HG03342 (cell line): ENCODE results near the gene OLIG1.

Source experiments
- ATAC-seq: cut with Tn5 transposase; IDR thresholded peaks from one replicate; pipeline ENCODE4 v1.9.1; 2021; ENCODE audit warnings: mild to moderate bottlenecking, moderate library complexity; ENCODE audit not compliant: unreplicated experiment

Gene OLIG1, protein sequence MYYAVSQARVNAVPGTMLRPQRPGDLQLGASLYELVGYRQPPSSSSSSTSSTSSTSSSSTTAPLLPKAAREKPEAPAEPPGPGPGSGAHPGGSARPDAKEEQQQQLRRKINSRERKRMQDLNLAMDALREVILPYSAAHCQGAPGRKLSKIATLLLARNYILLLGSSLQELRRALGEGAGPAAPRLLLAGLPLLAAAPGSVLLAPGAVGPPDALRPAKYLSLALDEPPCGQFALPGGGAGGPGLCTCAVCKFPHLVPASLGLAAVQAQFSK

DNA sequence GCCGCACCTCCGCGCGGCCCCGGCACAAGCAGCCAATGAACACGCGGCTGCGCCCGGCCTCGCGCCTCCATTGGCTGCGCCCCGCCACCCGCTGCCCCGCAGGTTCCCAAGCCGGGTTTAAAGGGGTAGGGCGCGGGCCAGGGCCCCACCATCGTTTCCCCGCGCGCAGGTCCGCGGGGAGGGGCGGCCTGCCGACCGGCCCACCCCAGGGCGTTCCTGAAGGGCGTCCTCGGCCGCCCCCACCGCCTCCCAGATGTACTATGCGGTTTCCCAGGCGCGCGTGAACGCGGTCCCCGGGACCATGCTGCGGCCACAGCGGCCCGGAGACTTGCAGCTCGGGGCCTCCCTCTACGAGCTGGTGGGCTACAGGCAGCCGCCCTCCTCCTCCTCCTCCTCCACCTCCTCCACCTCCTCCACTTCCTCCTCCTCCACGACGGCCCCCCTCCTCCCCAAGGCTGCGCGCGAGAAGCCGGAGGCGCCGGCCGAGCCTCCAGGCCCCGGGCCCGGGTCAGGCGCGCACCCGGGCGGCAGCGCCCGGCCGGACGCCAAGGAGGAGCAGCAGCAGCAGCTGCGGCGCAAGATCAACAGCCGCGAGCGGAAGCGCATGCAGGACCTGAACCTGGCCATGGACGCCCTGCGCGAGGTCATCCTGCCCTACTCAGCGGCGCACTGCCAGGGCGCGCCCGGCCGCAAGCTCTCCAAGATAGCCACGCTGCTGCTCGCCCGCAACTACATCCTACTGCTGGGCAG, at the start of gene OLIG1:
TSS of gene OLIG1 (plus strand) at position 148 of the 750 bp plus-strand sequence. CDS start at position 254, 106 bp downstream.
- no peak for ATAC-seq

DNA sequence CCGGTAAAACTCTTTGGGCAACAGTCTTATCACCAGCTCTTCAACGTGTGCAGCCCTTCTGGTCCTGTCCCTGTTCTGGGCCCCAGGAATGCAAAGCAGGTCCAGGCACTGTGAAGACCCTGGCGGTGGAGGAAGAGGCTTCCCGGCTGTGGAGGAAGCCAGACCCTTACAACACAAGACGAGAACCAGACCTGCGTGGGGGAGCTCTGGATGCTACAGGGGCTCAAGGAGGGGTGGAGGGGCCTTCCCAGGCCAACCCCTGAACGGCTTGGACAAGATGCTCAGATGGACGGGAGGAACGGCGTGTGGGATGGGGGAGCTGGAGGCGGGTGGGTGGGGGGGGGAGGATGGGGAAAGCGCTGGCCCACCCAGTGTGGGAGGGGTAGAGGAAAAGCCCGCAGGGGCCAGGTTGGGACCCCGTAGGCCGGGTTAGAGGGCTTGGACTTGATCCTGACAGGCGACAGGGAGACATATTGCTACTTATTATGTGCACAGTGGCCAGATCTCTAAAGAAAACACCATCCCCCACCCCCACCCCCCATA, 49.3 kb upstream of the OLIG1 start:
- no peak for ATAC-seq

DNA sequence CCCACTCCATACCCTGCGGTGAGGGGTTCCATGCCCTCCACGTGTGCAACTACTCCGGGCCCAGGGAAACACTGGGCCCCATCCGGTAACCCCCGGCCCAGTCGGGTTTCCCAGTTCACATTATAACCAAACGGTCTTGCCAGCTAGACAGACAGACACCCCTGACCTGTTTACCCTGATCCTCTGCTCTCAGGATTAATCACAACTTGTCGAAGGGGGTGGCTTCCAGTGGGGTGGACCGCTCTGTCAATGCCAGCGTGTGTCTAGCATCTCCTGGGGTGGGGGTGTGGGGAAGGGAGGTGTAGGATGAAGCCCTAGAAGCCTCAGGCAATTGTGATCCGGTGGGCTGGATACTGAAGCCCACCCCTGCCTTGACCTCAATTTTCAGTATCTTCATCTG, 48.8 kb upstream of the OLIG1 start:
- no peak for ATAC-seq

DNA sequence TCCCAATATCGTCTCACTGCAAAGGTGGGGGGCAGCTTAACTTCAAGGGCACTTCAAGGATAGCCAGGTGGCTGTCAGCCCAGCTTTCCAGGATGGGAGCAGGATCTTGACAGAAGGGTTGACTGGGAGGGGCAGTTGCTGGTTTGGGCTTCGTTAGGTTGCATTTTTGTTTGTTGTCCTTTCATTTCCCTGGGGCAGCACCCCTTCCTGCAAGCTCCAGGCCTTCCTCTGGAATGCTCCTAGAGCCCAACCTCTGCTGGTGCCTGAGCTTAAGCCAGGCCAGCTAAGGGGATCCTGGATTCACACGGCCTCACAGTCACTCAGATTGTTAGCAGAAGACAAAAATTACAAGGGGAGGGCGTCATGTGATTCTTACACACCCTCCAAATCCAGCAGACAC, 48.3 kb upstream of the OLIG1 start:
- no peak for ATAC-seq

DNA sequence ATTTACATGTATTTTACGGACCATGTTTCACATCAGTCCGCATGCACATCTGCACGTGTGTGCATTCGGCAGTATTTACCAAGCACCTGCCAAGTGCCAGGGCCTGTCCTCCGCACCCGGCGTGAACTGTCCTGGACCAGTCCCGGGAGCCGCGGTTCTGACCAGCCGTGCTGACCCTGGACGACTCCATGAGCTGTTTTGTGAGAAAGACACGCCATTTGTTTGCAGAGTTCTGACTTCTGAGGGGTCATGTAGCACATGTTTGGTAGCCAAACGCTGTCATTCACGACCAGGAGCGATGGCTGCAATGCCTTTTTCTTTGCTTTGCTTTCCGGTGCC, 47.5 kb upstream of the OLIG1 start:
- no peak for ATAC-seq

DNA sequence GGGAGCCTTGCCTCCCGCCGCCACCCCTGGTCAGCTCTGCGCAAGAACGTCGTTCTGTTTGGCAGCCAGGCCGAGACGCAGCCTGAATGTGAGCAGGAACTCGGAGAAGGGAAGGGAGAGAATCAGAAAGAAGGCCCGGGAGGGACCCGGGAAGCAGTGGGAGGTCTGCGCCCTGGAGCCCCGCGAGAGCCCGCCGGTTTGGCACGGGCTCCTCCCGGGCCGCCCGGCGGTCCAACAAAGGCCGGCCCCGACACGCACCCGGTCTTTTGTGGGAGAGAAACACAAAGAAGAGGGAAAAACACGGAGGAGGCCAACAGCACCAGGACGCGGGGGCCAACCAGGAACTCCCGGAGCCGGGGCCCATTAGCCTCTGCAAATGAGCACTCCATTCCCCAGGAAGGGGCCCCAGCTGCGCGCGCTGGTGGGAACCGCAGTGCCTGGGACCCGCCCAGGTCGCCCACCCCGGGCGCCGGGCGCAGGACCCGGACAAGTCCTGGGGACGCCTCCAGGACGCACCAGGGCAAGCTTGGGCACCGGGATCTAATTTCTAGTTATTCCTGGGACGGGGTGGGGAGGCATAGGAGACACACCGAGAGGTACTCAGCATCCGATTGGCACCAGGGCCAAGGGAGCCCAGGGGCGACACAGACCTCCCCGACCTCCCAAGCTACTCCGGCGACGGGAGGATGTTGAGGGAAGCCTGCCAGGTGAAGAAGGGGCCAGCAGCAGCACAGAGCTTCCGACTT, 46.9 kb upstream of the OLIG1 start:
- no peak for ATAC-seq

DNA sequence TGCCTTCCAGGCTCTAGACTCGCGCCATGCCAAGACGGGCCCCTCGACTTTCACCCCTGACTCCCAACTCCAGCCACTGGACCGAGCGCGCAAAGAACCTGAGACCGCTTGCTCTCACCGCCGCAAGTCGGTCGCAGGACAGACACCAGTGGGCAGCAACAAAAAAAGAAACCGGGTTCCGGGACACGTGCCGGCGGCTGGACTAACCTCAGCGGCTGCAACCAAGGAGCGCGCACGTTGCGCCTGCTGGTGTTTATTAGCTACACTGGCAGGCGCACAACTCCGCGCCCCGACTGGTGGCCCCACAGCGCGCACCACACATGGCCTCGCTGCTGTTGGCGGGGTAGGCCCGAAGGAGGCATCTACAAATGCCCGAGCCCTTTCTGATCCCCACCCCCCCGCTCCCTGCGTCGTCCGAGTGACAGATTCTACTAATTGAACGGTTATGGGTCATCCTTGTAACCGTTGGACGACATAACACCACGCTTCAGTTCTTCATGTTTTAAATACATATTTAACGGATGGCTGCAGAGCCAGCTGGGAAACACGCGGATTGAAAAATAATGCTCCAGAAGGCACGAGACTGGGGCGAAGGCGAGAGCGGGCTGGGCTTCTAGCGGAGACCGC, 46.3 kb upstream of the OLIG1 start:
- no peak for ATAC-seq

DNA sequence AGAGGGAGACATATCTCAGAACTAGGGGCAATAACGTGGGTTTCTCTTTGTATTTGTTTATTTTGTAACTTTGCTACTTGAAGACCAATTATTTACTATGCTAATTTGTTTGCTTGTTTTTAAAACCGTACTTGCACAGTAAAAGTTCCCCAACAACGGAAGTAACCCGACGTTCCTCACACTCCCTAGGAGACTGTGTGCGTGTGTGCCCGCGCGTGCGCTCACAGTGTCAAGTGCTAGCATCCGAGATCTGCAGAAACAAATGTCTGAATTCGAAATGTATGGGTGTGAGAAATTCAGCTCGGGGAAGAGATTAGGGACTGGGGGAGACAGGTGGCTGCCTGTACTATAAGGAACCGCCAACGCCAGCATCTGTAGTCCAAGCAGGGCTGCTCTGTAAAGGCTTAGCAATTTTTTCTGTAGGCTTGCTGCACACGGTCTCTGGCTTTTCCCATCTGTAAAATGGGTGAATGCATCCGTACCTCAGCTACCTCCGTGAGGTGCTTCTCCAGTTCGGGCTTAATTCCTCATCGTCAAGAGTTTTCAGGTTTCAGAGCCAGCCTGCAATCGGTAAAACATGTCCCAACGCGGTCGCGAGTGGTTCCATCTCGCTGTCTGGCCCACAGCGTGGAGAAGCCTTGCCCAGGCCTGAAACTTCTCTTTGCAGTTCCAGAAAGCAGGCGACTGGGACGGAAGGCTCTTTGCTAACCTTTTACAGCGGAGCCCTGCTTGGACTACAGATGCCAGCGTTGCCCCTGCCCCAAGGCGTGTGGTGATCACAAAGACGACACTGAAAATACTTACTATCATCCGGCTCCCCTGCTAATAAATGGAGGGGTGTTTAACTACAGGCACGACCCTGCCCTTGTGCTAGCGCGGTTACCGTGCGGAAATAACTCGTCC, 45.5 kb upstream of the OLIG1 start:
- no peak for ATAC-seq

DNA sequence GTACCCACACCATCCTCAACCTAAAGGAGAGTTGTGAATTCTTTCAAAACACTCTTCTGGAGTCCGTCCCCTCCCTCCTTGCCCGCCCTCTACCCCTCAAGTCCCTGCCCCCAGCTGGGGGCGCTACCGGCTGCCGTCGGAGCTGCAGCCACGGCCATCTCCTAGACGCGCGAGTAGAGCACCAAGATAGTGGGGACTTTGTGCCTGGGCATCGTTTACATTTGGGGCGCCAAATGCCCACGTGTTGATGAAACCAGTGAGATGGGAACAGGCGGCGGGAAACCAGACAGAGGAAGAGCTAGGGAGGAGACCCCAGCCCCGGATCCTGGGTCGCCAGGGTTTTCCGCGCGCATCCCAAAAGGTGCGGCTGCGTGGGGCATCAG, 44.8 kb upstream of the OLIG1 start:
- no peak for ATAC-seq

DNA sequence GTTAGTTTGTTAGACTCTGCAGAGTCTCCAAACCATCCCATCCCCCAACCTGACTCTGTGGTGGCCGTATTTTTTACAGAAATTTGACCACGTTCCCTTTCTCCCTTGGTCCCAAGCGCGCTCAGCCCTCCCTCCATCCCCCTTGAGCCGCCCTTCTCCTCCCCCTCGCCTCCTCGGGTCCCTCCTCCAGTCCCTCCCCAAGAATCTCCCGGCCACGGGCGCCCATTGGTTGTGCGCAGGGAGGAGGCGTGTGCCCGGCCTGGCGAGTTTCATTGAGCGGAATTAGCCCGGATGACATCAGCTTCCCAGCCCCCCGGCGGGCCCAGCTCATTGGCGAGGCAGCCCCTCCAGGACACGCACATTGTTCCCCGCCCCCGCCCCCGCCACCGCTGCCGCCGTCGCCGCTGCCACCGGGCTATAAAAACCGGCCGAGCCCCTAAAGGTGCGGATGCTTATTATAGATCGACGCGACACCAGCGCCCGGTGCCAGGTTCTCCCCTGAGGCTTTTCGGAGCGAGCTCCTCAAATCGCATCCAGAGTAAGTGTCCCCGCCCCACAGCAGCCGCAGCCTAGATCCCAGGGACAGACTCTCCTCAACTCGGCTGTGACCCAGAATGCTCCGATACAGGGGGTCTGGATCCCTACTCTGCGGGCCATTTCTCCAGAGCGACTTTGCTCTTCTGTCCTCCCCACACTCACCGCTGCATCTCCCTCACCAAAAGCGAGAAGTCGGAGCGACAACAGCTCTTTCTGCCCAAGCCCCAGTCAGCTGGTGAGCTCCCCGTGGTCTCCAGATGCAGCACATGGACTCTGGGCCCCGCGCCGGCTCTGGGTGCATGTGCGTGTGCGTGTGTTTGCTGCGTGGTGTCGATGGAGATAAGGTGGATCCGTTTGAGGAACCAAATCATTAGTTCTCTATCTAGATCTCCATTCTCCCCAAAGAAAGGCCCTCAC, 44.2 kb upstream of the OLIG1 start, which contains the start of gene OLIG2:
TSS of gene OLIG2 (plus strand) at position 447 of the 954 bp plus-strand sequence. CDS start 928 bp downstream, outside the sequence.
- no peak for ATAC-seq

DNA sequence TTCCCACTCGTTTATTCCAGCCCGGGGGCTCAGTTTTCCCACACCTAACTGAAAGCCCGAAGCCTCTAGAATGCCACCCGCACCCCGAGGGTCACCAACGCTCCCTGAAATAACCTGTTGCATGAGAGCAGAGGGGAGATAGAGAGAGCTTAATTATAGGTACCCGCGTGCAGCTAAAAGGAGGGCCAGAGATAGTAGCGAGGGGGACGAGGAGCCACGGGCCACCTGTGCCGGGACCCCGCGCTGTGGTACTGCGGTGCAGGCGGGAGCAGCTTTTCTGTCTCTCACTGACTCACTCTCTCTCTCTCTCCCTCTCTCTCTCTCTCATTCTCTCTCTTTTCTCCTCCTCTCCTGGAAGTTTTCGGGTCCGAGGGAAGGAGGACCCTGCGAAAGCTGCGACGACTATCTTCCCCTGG, 43.5 kb upstream of the OLIG1 start:
- ATAC-seq: no peak

DNA sequence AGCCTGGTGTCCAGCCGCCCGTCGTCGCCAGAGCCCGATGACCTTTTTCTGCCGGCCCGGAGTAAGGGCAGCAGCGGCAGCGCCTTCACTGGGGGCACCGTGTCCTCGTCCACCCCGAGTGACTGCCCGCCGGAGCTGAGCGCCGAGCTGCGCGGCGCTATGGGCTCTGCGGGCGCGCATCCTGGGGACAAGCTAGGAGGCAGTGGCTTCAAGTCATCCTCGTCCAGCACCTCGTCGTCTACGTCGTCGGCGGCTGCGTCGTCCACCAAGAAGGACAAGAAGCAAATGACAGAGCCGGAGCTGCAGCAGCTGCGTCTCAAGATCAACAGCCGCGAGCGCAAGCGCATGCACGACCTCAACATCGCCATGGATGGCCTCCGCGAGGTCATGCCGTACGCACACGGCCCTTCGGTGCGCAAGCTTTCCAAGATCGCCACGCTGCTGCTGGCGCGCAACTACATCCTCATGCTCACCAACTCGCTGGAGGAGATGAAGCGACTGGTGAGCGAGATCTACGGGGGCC, 43.0 kb upstream of the OLIG1 start:
- no peak for ATAC-seq

DNA sequence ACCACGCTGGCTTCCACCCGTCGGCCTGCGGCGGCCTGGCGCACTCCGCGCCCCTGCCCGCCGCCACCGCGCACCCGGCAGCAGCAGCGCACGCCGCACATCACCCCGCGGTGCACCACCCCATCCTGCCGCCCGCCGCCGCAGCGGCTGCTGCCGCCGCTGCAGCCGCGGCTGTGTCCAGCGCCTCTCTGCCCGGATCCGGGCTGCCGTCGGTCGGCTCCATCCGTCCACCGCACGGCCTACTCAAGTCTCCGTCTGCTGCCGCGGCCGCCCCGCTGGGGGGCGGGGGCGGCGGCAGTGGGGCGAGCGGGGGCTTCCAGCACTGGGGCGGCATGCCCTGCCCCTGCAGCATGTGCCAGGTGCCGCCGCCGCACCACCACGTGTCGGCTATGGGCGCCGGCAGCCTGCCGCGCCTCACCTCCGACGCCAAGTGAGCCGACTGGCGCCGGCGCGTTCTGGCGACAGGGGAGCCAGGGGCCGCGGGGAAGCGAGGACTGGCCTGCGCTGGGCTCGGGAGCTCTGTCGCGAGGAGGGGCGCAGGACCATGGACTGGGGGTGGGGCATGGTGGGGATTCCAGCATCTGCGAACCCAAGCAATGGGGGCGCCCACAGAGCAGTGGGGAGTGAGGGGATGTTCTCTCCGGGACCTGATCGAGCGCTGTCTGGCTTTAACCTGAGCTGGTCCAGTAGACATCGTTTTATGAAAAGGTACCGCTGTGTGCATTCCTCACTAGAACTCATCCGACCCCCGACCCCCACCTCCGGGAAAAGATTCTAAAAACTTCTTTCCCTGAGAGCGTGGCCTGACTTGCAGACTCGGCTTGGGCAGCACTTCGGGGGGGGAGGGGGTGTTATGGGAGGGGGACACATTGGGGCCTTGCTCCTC, 42.3 kb upstream of the OLIG1 start:
- ATAC-seq: no peak

DNA sequence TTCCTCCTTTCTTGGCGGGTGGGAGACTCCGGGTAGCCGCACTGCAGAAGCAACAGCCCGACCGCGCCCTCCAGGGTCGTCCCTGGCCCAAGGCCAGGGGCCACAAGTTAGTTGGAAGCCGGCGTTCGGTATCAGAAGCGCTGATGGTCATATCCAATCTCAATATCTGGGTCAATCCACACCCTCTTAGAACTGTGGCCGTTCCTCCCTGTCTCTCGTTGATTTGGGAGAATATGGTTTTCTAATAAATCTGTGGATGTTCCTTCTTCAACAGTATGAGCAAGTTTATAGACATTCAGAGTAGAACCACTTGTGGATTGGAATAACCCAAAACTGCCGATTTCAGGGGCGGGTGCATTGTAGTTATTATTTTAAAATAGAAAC, 41.7 kb upstream of the OLIG1 start:
- ATAC-seq: no peak

DNA sequence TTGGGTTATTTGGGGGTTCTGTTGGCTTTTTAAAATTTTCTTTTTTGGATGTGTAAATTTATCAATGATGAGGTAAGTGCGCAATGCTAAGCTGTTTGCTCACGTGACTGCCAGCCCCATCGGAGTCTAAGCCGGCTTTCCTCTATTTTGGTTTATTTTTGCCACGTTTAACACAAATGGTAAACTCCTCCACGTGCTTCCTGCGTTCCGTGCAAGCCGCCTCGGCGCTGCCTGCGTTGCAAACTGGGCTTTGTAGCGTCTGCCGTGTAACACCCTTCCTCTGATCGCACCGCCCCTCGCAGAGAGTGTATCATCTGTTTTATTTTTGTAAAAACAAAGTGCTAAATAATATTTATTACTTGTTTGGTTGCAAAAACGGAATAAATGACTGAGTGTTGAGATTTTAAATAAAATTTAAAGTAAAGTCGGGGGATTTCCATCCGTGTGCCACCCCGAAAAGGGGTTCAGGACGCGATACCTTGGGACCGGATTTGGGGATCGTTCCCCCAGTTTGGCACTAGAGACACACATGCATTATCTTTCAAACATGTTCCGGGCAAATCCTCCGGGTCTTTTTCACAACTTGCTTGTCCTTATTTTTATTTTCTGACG, 41.1 kb upstream of the OLIG1 start:
- ATAC-seq: no peak

DNA sequence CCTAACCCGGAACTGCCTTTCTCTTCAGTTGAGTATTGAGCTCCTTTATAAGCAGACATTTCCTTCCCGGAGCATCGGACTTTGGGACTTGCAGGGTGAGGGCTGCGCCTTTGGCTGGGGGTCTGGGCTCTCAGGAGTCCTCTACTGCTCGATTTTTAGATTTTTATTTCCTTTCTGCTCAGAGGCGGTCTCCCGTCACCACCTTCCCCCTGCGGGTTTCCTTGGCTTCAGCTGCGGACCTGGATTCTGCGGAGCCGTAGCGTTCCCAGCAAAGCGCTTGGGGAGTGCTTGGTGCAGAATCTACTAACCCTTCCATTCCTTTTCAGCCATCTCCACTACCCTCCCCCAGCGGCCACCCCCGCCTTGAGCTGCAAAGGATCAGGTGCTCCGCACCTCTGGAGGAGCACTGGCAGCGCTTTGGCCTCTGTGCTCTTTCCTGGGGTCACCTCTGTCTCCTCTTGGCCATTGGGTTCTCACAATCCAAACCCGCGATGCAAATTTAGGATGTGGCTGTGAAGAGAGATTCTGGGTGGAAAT, 40.5 kb upstream of the OLIG1 start:
- no peak for ATAC-seq

DNA sequence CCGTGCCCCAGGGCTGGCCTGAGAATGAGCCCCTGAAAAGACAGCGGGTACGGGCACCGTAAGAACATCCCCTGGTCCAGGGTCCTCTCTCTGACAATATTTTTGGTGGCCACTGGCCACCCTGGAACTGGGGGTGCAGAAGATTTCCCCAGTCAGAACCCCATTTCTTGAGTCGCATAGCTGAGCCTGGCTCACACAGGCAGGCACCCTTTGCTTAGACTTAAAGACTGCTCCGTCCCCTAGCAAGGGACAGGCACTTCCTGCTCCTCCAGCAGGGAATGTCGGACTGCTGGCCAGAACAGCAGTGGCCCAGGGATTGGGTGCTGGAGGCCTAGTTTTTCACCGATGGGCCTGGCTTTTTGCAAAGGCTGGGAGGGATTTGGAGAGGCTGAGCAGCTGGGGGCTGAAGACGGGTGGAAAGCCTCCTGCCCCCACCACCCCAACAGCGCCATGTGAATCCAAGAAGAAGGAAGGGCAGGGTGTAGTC, 39.9 kb upstream of the OLIG1 start:
- no peak for ATAC-seq
